Stimulated activated CD8-positive, alpha-beta memory T cell treated with anti-CD3 and anti-CD28 coated beads, Interleukin-7, amount 100 ng/mL, for 24 hours (primary cell): ENCODE results near the gene RPL29.

Experiments
- DNase-seq: peaks from one replicate; pipeline ENCODE4 v3.0.0-alpha.2; 2020; ENCODE audit warnings: low read depth

The RPL29 gene

GRCh38 chr3:51945926-51946705 is 49.6 kb downstream of the RPL29 start:
- DNase-seq: no peak

GRCh38 chr3:51945031-51945840 is 50.5 kb downstream of the RPL29 start:
- DNase-seq: no peak

DNA sequence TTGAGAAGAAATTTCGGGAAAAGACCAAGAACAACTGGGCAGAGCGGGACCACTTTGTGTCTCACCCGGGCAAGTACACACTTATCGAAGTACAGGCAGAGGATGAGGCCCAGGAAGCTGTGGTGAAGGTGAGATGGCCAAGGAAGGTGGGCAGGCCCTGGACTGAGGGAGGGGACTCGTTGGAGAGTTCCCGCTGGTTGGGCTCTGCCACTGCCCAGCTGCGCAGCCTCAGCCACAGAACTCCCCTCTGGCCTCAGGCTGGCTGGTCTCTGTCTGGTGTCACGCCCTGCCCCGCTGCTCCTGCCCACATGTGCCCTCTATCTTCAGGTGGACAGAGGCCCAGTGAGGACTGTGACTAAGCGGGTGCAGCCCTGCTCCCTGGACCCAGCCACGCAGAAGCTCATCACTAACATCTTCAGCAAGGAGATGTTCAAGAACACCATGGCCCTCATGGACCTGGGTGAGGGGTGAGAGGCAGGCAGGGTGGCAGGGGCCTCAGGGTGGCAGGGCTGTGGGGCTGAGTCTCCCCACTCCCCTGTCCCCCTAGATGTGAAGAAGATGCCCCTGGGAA is 51.2 kb downstream of the RPL29 start:
- no peak for DNase-seq
